ENCODE results near the gene LSM2. TPM values are rescaled to one million over a fixed set of nuclear protein-coding genes. Genes with fewer than 3 reads are reported as not detected.
"Not testable (repeated sequence)": the region's sequence is repeated elsewhere in the genome, so short reads cannot be mapped to it uniquely, and the experiment has no call there.

The LSM2 gene
- total RNA-seq, 1 donor from 2014 or later: 137 TPM

- Mint-ChIP-seq H3K9me3 (no peaks in the 10 kb centered on the region), H3K4me3 (peak overlapping the region; percentile 99), H3K27ac (peak overlapping the region; percentile 99), H3K27me3 (ENCODE audit: insufficient read depth) (no peaks in the 10 kb centered on the region), H3K36me3 (ENCODE audit: low read depth) (peaks cover 10% of the 10 kb centered on the region), H3K4me1 (ENCODE audit: low read depth) (peaks cover 73% of the 10 kb centered on the region)
- peak; percentile 44 for DNase-seq (ENCODE audit: low spot score)
- intact Hi-C loops (cut with micrococcal nuclease): loop anchor here (2.0 to 10.0 kb wide), 2 partner anchors 201 to 327 kb away; partner anchors contain the start of genes MICB and PRRC2A
Observed at GRCh38 chr6:31822036-31822821, 15.5 kb upstream of the LSM2 start.

- intact Hi-C loops (cut with micrococcal nuclease): loop anchor here (2.0 to 10.0 kb wide), 2 partner anchors 201 to 327 kb away; partner anchors contain the start of genes MICB and PRRC2A
- H3K4me3 Mint-ChIP-seq: peak overlapping the region; percentile 99
- peak; percentile 44 for DNase-seq (ENCODE audit: low spot score)
Observed at GRCh38 chr6:31821301-31822035, 14.7 kb upstream of the LSM2 start.

GRCh38 chr6:31820399-31820798 lies 13.6 kb upstream of the LSM2 start:
- not testable (repeated sequence) for DNase-seq (ENCODE audit: low spot score); H3K27me3 Mint-ChIP-seq (ENCODE audit: insufficient read depth); H3K9me3 Mint-ChIP-seq; H3K27ac Mint-ChIP-seq
- Mint-ChIP-seq H3K4me3 (peak overlapping the region; percentile 99), H3K36me3 (ENCODE audit: low read depth) (peaks cover 10% of the 10 kb centered on the region), H3K4me1 (ENCODE audit: low read depth) (peaks cover 61% of the 10 kb centered on the region)
- intact Hi-C loops (cut with micrococcal nuclease): loop anchor here (10.0 kb wide), 1 partner anchor 326 kb away; the partner anchor contains the start of gene MICB

More at GRCh38 chr6:31821301-31822035, 14.7 kb upstream of the LSM2 start:
- Mint-ChIP-seq H3K4me1 (ENCODE audit: low read depth) (peaks cover 66% of the 10 kb centered on the region), H3K36me3 (ENCODE audit: low read depth) (peaks cover 10% of the 10 kb centered on the region), H3K27ac (peak overlapping the region; percentile 99), H3K27me3 (ENCODE audit: insufficient read depth) (no peaks in the 10 kb centered on the region), H3K9me3 (no peaks in the 10 kb centered on the region)

GRCh38 chr6:31819871-31820299 lies 13.1 kb upstream of the LSM2 start:
- Mint-ChIP-seq H3K36me3 (ENCODE audit: low read depth) (peaks cover 10% of the 10 kb centered on the region), H3K9me3 (no peaks in the 10 kb centered on the region), H3K4me3 (peak overlapping the region; percentile 77), H3K4me1 (ENCODE audit: low read depth) (peaks cover 56% of the 10 kb centered on the region), H3K27me3 (ENCODE audit: insufficient read depth) (no peaks in the 10 kb centered on the region), H3K27ac (peak overlapping the region; percentile 85)
- DNase-seq (ENCODE audit: low spot score): no peak
- intact Hi-C loops (cut with micrococcal nuclease): loop anchor here (10.0 kb wide), 2 partner anchors 325 to 1035 kb away; partner anchors contain the start of genes MICB, PSMB9 and TAP1

GRCh38 chr6:31817929-31818511 lies 11.3 kb upstream of the LSM2 start:
- not testable (repeated sequence) for DNase-seq (ENCODE audit: low spot score); H3K27me3 Mint-ChIP-seq (ENCODE audit: insufficient read depth); H3K9me3 Mint-ChIP-seq
- Mint-ChIP-seq H3K36me3 (ENCODE audit: low read depth) (peaks cover 10% of the 10 kb centered on the region), H3K4me1 (ENCODE audit: low read depth) (peaks cover 59% of the 10 kb centered on the region), H3K27ac (peak overlapping the region; percentile 94), H3K4me3 (peak overlapping the region; percentile 97)
- intact Hi-C loops (cut with micrococcal nuclease): loop anchor here (10.0 kb wide), 1 partner anchor 1037 kb away; the partner anchor contains the start of genes PSMB9 and TAP1

- peaks cover 14% of the 10 kb centered on the region for H3K36me3 Mint-ChIP-seq (ENCODE audit: low read depth)
- intact Hi-C loops (cut with micrococcal nuclease): loop anchor here (10.0 kb wide), 1 partner anchor 1037 kb away; the partner anchor contains the start of genes PSMB9 and TAP1
- H3K27me3 Mint-ChIP-seq (ENCODE audit: insufficient read depth); H3K9me3 Mint-ChIP-seq; DNase-seq (ENCODE audit: low spot score): not testable (repeated sequence)
- H3K4me1 Mint-ChIP-seq (ENCODE audit: low read depth): peaks cover 59% of the 10 kb centered on the region
- peak overlapping the region; percentile 97 for H3K4me3 Mint-ChIP-seq
- H3K27ac Mint-ChIP-seq: peak overlapping the region; percentile 94
Observed at GRCh38 chr6:31817133-31817928, 10.6 kb upstream of the LSM2 start.

- Mint-ChIP-seq H3K27ac (peak within 1 kb of the TSS; percentile 95), H3K4me3 (peak within 1 kb of the TSS; percentile 93), H3K4me1 (ENCODE audit: low read depth) (peaks cover 50% of the 10 kb centered on the region), H3K27me3 (ENCODE audit: insufficient read depth) (no peaks in the 10 kb centered on the region), H3K36me3 (ENCODE audit: low read depth) (peaks cover 18% of the 10 kb centered on the region), H3K9me3 (no peaks in the 10 kb centered on the region)
- intact Hi-C loops (cut with micrococcal nuclease): loop anchor here (2.0 to 10.0 kb wide), 2 partner anchors 20 to 1040 kb away; partner anchors contain the start of genes PSMB9 and TAP1
- peak; percentile 75 for DNase-seq (ENCODE audit: low spot score)
Observed at GRCh38 chr6:31815025-31815838, 8.5 kb upstream of the LSM2 start, which contains the start of the genes HSPA1A and HSPA1L. Gene HSPA1A, plus strand, starts transcription at chr6:31815543. Its CDS starts 214 bp downstream, at chr6:31815757. Gene HSPA1L, minus strand, starts transcription at chr6:31815283. Its CDS starts 3,311 bp downstream, at chr6:31811972.

GRCh38 chr6:31814677-31815024 lies 7.9 kb upstream of the LSM2 start:
- Mint-ChIP-seq H3K27ac (peak overlapping the region; percentile 95), H3K4me3 (peak overlapping the region; percentile 93), H3K9me3 (no peaks in the 10 kb centered on the region), H3K36me3 (ENCODE audit: low read depth) (peaks cover 19% of the 10 kb centered on the region), H3K4me1 (ENCODE audit: low read depth) (peaks cover 47% of the 10 kb centered on the region), H3K27me3 (ENCODE audit: insufficient read depth) (no peaks in the 10 kb centered on the region)
- peak; percentile 73 for DNase-seq (ENCODE audit: low spot score)
- intact Hi-C loops (cut with micrococcal nuclease): loop anchor here (2.0 to 10.0 kb wide), 3 partner anchors 20 to 1040 kb away; partner anchors contain the start of genes GPSM3, PBX2, PSMB9 and TAP1

GRCh38 chr6:31813465-31813849 lies 6.7 kb upstream of the LSM2 start:
- no peaks in the 10 kb centered on the region for H3K27me3 Mint-ChIP-seq (ENCODE audit: insufficient read depth)
- H3K4me3 Mint-ChIP-seq: peak overlapping the region; percentile 73
- peaks cover 20% of the 10 kb centered on the region for H3K36me3 Mint-ChIP-seq (ENCODE audit: low read depth)
- no peak for DNase-seq (ENCODE audit: low spot score)
- peaks cover 37% of the 10 kb centered on the region for H3K4me1 Mint-ChIP-seq (ENCODE audit: low read depth)
- H3K27ac Mint-ChIP-seq: peak overlapping the region; percentile 95
- H3K9me3 Mint-ChIP-seq: no peaks in the 10 kb centered on the region
- intact Hi-C loops (cut with micrococcal nuclease): loop anchor here (2.0 to 10.0 kb wide), 4 partner anchors 17 to 1041 kb away; partner anchors contain the start of genes GPSM3, PBX2, PSMB9 and TAP1

- Mint-ChIP-seq H3K27me3 (ENCODE audit: insufficient read depth) (no peaks in the 10 kb centered on the region), H3K36me3 (ENCODE audit: low read depth) (peaks cover 16% of the 10 kb centered on the region), H3K27ac (peak overlapping the region; percentile 95), H3K4me1 (ENCODE audit: low read depth) (peaks cover 27% of the 10 kb centered on the region), H3K4me3 (no peak overlapping the region), H3K9me3 (no peaks in the 10 kb centered on the region)
- no peak for DNase-seq (ENCODE audit: low spot score)
- intact Hi-C loops (cut with micrococcal nuclease): loop anchor here (2.0 to 10.0 kb wide), 4 partner anchors 15 to 1043 kb away; partner anchors contain the start of genes GPSM3, PBX2, PSMB9 and TAP1
Observed at GRCh38 chr6:31811645-31812044, 4.9 kb upstream of the LSM2 start.

GRCh38 chr6:31808599-31808998 lies 1.8 kb upstream of the LSM2 start:
- DNase-seq (ENCODE audit: low spot score); intact Hi-C loops (cut with micrococcal nuclease); H3K27ac Mint-ChIP-seq; H3K9me3 Mint-ChIP-seq; H3K4me3 Mint-ChIP-seq; H3K27me3 Mint-ChIP-seq (ENCODE audit: insufficient read depth): not testable (repeated sequence)
- peaks cover 20% of the 10 kb centered on the region for H3K36me3 Mint-ChIP-seq (ENCODE audit: low read depth)
- H3K4me1 Mint-ChIP-seq (ENCODE audit: low read depth): peaks cover 30% of the 10 kb centered on the region

Measured in activated T-helper 1 cell treated with anti-CD3 and anti-CD28 coated beads, Interleukin-12 subunit alpha, Interleukin-12 subunit beta, Interleukin-2, Interleukin-4 antibody, amounts not matched to agents 30 ng/mL and 10 ng/mL and 1 ng/mL, durations not matched to agents 14 hours and 24 hours and 36 hours (primary cell).